ENCODE results near the gene FAM117B.
"Not testable (repeated sequence)": the region's sequence is repeated elsewhere in the genome, so short reads cannot be mapped to it uniquely, and the experiment has no call there.

FAM117B gene

GRCh38 chr2:202703091-202703490 is 68.3 kb downstream of the FAM117B start:
- no peak for DNase-seq (ENCODE audit: low spot score)

- DNase-seq (ENCODE audit: low spot score): no peak
Measured at GRCh38 chr2:202704248-202704647, 69.5 kb downstream of the FAM117B start.

- DNase-seq (ENCODE audit: low spot score): no peak
Measured at GRCh38 chr2:202705446-202706020, 70.8 kb downstream of the FAM117B start.

GRCh38 chr2:202714971-202715935 is 80.5 kb downstream of the FAM117B start:
- DNase-seq (ENCODE audit: low spot score): not testable (repeated sequence)

- DNase-seq (ENCODE audit: low spot score): no peak
Measured at GRCh38 chr2:202716114-202716718, 81.4 kb downstream of the FAM117B start.

- no peak for DNase-seq (ENCODE audit: low spot score)
Measured at GRCh38 chr2:202716953-202717597, 82.3 kb downstream of the FAM117B start.

- no peak for DNase-seq (ENCODE audit: low spot score)
Measured at GRCh38 chr2:202717598-202718310, 83.0 kb downstream of the FAM117B start.

GRCh38 chr2:202718614-202719013 is 83.8 kb downstream of the FAM117B start:
- DNase-seq (ENCODE audit: low spot score): peak; percentile 28

GRCh38 chr2:202720226-202720625 is 85.5 kb downstream of the FAM117B start:
- no peak for DNase-seq (ENCODE audit: low spot score)

GRCh38 chr2:202721621-202722020 is 86.9 kb downstream of the FAM117B start:
- DNase-seq (ENCODE audit: low spot score): no peak

- DNase-seq (ENCODE audit: low spot score): no peak
Measured at GRCh38 chr2:202723746-202724145, 89.0 kb downstream of the FAM117B start.

GRCh38 chr2:202726070-202726469 is 91.3 kb downstream of the FAM117B start:
- DNase-seq (ENCODE audit: low spot score): no peak

GRCh38 chr2:202736826-202737225 is 102.1 kb downstream of the FAM117B start:
- DNase-seq (ENCODE audit: low spot score): no peak

- DNase-seq (ENCODE audit: low spot score): no peak
Measured at GRCh38 chr2:202743613-202744012, 108.8 kb downstream of the FAM117B start.

- DNase-seq (ENCODE audit: low spot score): no peak
Measured at GRCh38 chr2:202749477-202749876, 114.7 kb downstream of the FAM117B start.

GRCh38 chr2:202750763-202751427 is 116.1 kb downstream of the FAM117B start:
- DNase-seq (ENCODE audit: low spot score): no peak

- DNase-seq (ENCODE audit: low spot score): no peak
Measured at GRCh38 chr2:202752071-202752470, 117.3 kb downstream of the FAM117B start.

GRCh38 chr2:202754936-202755335 is 120.2 kb downstream of the FAM117B start:
- no peak for DNase-seq (ENCODE audit: low spot score)

- no peak for DNase-seq (ENCODE audit: low spot score)
Measured at GRCh38 chr2:202756598-202756997, 121.8 kb downstream of the FAM117B start.

GRCh38 chr2:202757339-202757738 is 122.6 kb downstream of the FAM117B start:
- no peak for DNase-seq (ENCODE audit: low spot score)

- DNase-seq (ENCODE audit: low spot score): no peak
Measured at GRCh38 chr2:202758128-202758527, 123.4 kb downstream of the FAM117B start.
